ENCODE measurements around the gene IL25. TPM values are rescaled to one million over a fixed set of nuclear protein-coding genes. Genes with fewer than 3 reads are reported as not detected.
"Not testable (repeated sequence)": the region's sequence is repeated elsewhere in the genome, so short reads cannot be mapped to it uniquely, and the experiment has no call there.

The IL25 gene
- total RNA-seq, 1 donor from 2014 or later, result not detected

GRCh38 chr14:23421594-23421993 lies 49.0 kb downstream of the IL25 start:
- no peak for TF ChIP-seq CTCF (IDR thresholded peaks at IDR 0.05; ENCODE audit: insufficient read depth, low read length, poor library complexity, severe bottlenecking)
- no peak for DNase-seq (ENCODE audit: low read depth)
- H3K36me3 ChIP-seq (ENCODE audit: control insufficient read depth, insufficient read depth, low read length), result no peaks in the 10 kb centered on the region
- no peak overlapping the region for H3K4me3 ChIP-seq (ENCODE audit: low read depth, low read length)
- peaks cover 3% of the 10 kb centered on the region for H3K27me3 ChIP-seq (ENCODE audit: control insufficient read depth, insufficient read depth, low read length)

GRCh38 chr14:23423657-23424056 lies 51.0 kb downstream of the IL25 start:
- TF ChIP-seq CTCF (IDR thresholded peaks at IDR 0.05; ENCODE audit: insufficient read depth, low read length, poor library complexity, severe bottlenecking), result no peak
- no peak overlapping the region for H3K4me3 ChIP-seq (ENCODE audit: low read depth, low read length)
- no peak for DNase-seq (ENCODE audit: low read depth)
- H3K36me3 ChIP-seq (ENCODE audit: control insufficient read depth, insufficient read depth, low read length), result no peaks in the 10 kb centered on the region
- peaks cover 3% of the 10 kb centered on the region for H3K27me3 ChIP-seq (ENCODE audit: control insufficient read depth, insufficient read depth, low read length)

DNA sequence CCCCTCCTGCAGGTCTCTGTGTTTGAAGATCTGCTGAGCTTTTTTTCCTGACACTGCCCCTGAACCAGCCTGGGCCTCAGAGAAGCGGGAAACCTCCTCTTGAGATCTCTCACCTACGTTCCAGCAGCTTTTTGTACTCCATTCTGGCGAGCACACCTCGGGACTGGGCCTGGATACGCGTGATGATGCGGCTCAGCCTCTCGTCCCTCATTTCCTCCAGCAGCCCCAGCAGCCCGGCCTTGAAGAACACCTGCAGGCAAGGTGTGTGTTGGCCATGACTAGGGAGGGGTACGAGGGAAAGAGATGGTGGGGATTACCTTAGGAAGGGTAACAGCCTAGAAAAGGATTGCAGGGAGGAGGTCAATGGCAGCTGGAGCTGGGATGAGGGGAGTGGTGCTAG lies 52.6 kb downstream of the IL25 start:
- Histone ChIP-seq H3K4me3 (ENCODE audit: low read depth, low read length) (no peak overlapping the region), H3K27me3 (ENCODE audit: control insufficient read depth, insufficient read depth, low read length) (peaks cover 3% of the 10 kb centered on the region), H3K36me3 (ENCODE audit: control insufficient read depth, insufficient read depth, low read length) (no peaks in the 10 kb centered on the region)
- TF ChIP-seq CTCF (IDR thresholded peaks at IDR 0.05; ENCODE audit: insufficient read depth, low read length, poor library complexity, severe bottlenecking), result no peak
- DNase-seq (ENCODE audit: low read depth), result no peak

GRCh38 chr14:23425798-23426197 lies 53.2 kb downstream of the IL25 start:
- not testable (repeated sequence) for DNase-seq (ENCODE audit: low read depth); H3K27me3 ChIP-seq (ENCODE audit: control insufficient read depth, insufficient read depth, low read length); H3K4me3 ChIP-seq (ENCODE audit: low read depth, low read length); H3K36me3 ChIP-seq (ENCODE audit: control insufficient read depth, insufficient read depth, low read length)

Other genes with a start within 250 kb of the IL25 start
- 2.3 and 3.5 TPM in 2 replicates for gene SLC7A8, start 189.1 kb upstream of the IL25 start, total RNA-seq
- gene RNF212B, start 134.9 kb upstream of the IL25 start, total RNA-seq, result not detected in 2 replicates
- 11.9 and 24.3 TPM in 2 replicates for gene HOMEZ, start 86.7 kb upstream of the IL25 start, total RNA-seq
- 2.5 and 2.9 TPM in 2 replicates for gene PPP1R3E, start 70.0 kb upstream of the IL25 start, total RNA-seq
- gene BCL2L2, start 66.0 kb upstream of the IL25 start, total RNA-seq, result 16.2 and 21.3 TPM in 2 replicates
- gene PABPN1, start 51.4 kb upstream of the IL25 start, total RNA-seq, result 61.4 and 70.7 TPM in 2 replicates
- 7.8 and 13.1 TPM in 2 replicates for gene SLC22A17, start 19.9 kb upstream of the IL25 start, total RNA-seq
- gene EFS, start 7.6 kb upstream of the IL25 start, total RNA-seq, result 10.8 and 15.4 TPM in 2 replicates
- gene CMTM5, start 4.2 kb downstream of the IL25 start, total RNA-seq, result not detected in 2 replicates
- gene MYH6, start 35.5 kb downstream of the IL25 start, total RNA-seq, result not detected in 2 replicates
- gene MYH7, start 62.9 kb downstream of the IL25 start, total RNA-seq, result not detected in 2 replicates
- gene NGDN, start 96.9 kb downstream of the IL25 start, total RNA-seq, result 43.4 and 48.1 TPM in 2 replicates
- gene ZFHX2, start 179.0 kb downstream of the IL25 start, total RNA-seq, result 2.3 and 2.6 TPM in 2 replicates
- 5.7 and 8.5 TPM in 2 replicates for gene THTPA, start 183.5 kb downstream of the IL25 start, total RNA-seq
- gene AP1G2, start 195.0 kb downstream of the IL25 start, total RNA-seq, result 93.2 and 93.4 TPM in 2 replicates
- 1.0 and 1.1 TPM in 2 replicates for gene JPH4, start 206.0 kb downstream of the IL25 start, total RNA-seq

All from kidney epithelial cell (primary cell).